Measurements from ENCODE around the gene LBR. TPM values are rescaled to one million over a fixed set of nuclear protein-coding genes. Genes with fewer than 3 reads are reported as not detected.

The LBR gene
- total RNA-seq = 67.5 to 73.4 TPM (median 70.0 TPM) in 3 replicates

DNA sequence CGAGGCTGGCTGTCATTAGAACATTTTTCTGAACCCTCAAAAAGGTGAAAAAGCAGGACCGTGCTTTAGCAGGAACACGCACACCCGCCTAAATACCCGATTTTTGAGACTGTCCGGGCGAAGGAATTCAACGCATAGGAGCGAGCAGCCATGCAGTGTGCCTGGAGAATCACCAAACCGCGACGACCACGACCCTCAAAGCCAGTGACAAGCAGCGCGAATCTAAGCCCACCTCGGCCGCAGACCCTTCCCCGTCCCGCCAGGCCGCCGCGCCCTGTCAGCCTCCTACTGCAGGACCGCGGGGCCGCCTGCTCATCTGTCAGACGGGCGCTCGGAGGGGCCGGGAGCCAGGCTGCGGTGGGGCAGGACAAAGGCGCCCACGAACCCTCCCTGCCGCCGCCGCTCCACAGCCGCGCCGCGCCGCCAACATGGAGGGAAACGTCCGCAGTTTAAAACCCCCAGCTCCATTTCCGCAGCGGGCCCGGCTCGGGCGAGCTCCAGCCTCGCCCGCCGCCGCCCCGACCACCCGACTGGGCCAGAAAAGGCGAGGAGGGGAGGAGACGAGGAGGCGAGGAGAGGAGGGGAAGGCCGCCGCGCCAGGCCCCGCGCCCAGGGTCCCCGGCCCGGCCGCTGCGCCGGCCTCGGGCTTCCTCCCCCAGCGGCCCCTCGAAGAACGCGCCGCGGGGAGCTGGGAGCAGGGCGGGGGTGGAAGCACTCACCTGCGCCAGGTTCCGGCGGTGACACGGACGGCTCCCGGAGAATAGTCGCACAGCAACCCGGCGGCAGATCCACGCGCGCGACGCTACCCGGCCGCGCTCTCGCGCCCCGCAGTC is at the start of gene LBR:
Gene LBR, minus strand, starts transcription at position 804 of the 833 bp plus-strand sequence. CDS start 3,963 bp downstream, outside the sequence.
- no peak for TF ChIP-seq CTCF (IDR thresholded peaks at IDR 0.05; ENCODE audit: unreplicated experiment)
- H3K4me3 Mint-ChIP-seq = peak within 1 kb of the TSS; percentile 77
- peaks cover 49% of the 10 kb centered on the region for H3K4me1 Mint-ChIP-seq

DNA sequence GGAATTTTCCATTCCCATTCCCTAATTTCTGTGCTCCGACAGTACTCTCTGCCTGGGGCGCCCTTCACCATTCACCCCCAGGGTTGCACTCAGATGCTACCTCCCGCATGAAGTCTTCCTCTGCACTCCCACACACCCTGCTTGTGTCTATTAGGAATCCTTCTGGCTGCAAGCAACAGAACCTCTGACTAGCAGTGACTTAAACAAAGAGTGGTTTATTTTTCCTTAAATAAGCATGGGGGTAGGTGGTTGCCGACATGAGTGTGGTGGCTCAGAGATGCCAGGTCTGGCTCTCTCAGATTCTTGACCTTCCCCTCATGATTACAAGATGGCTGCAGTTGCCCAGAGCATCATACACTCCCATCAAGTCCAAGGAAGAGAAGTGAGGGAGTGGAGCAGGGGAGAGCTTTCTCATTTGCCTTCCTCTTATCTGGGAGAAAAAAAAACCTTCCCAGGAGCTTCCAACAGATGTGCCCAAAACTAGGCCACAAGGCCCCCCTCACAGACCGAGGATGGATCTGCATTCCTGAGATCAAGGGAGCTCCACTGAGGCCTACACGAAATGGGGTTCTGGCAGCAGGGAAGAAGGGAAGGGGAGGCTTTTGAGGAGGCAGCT is 49.6 kb upstream of the LBR start:
- H3K27ac Mint-ChIP-seq = peak overlapping the region; percentile 44
- no peak for TF ChIP-seq CTCF (IDR thresholded peaks at IDR 0.05; ENCODE audit: unreplicated experiment)
- DNase-seq (ENCODE audit: low spot score in 2 of 2, unreplicated experiment in 2 of 2) = no peak
- H3K27me3 Mint-ChIP-seq (ENCODE audit: low read depth) = peaks cover 5% of the 10 kb centered on the region
- H3K4me3 Mint-ChIP-seq = no peak overlapping the region
- H3K4me1 Mint-ChIP-seq = peaks cover 11% of the 10 kb centered on the region
- H3K36me3 Mint-ChIP-seq = no peaks in the 10 kb centered on the region
- H3K9me3 Mint-ChIP-seq = no peaks in the 10 kb centered on the region

More for the DNA sequence above, at the start of gene LBR:
- peak; percentile 45 to 72 for DNase-seq (ENCODE audit: low spot score in 2 of 2, unreplicated experiment in 2 of 2)
- no peaks in the 10 kb centered on the region for H3K9me3 Mint-ChIP-seq
- H3K27me3 Mint-ChIP-seq (ENCODE audit: low read depth) = peaks cover 2% of the 10 kb centered on the region
- H3K36me3 Mint-ChIP-seq = no peaks in the 10 kb centered on the region
- peak within 1 kb of the TSS; percentile 93 for H3K27ac Mint-ChIP-seq

DNA sequence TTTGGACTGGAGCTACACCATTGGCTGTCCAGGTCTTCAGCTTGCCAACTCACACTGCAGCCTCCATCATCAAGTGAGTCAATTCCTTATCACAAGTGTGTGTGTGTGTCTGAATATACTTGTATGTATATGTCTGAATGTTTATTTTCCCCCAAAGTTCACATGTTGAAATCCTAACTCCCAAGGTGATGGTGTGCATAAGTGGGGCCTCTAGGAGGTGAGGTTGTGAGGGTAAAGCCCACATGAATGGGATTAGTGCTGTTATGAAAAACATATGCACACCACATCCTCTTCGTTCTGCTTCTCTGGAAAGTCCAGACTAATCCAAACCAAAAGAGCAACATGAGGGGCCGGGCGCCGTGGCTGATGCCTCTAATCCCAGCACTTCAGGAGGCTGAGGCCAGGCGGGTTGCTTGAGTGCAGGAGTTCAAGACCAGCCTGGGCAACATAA is 48.7 kb upstream of the LBR start:
- H3K27ac Mint-ChIP-seq = peak overlapping the region; percentile 47
- no peak overlapping the region for H3K4me3 Mint-ChIP-seq
- DNase-seq (ENCODE audit: low spot score in 2 of 2, unreplicated experiment in 2 of 2) = no peak
- peaks cover 5% of the 10 kb centered on the region for H3K27me3 Mint-ChIP-seq (ENCODE audit: low read depth)
- no peaks in the 10 kb centered on the region for H3K36me3 Mint-ChIP-seq
- TF ChIP-seq CTCF (IDR thresholded peaks at IDR 0.05; ENCODE audit: unreplicated experiment) = no peak
- no peaks in the 10 kb centered on the region for H3K9me3 Mint-ChIP-seq
- H3K4me1 Mint-ChIP-seq = peaks cover 5% of the 10 kb centered on the region

- Mint-ChIP-seq H3K27ac (no peak overlapping the region), H3K4me3 (no peak overlapping the region), H3K27me3 (ENCODE audit: low read depth) (peaks cover 5% of the 10 kb centered on the region), H3K36me3 (no peaks in the 10 kb centered on the region), H3K9me3 (no peaks in the 10 kb centered on the region), H3K4me1 (peaks cover 5% of the 10 kb centered on the region)
- no peak for DNase-seq (ENCODE audit: low spot score in 2 of 2, unreplicated experiment in 2 of 2)
- TF ChIP-seq CTCF (IDR thresholded peaks at IDR 0.05; ENCODE audit: unreplicated experiment) = no peak
Observed at GRCh38 chr1:225476100-225476511, 48.3 kb upstream of the LBR start.

GRCh38 chr1:225474986-225475820 is 47.4 kb upstream of the LBR start:
- peak; percentile 71 to 93 for DNase-seq (ENCODE audit: low spot score in 2 of 2, unreplicated experiment in 2 of 2)
- H3K4me1 Mint-ChIP-seq = peaks cover 5% of the 10 kb centered on the region
- H3K4me3 Mint-ChIP-seq = no peak overlapping the region
- H3K27me3 Mint-ChIP-seq (ENCODE audit: low read depth) = peaks cover 5% of the 10 kb centered on the region
- no peaks in the 10 kb centered on the region for H3K36me3 Mint-ChIP-seq
- no peak overlapping the region for H3K27ac Mint-ChIP-seq
- no peaks in the 10 kb centered on the region for H3K9me3 Mint-ChIP-seq
- TF ChIP-seq CTCF (IDR thresholded peaks at IDR 0.05; ENCODE audit: unreplicated experiment) = peak; percentile 100

Data from mesothelial cell of epicardium (in vitro differentiated cells).